ENCODE data around the gene MKLN1. TPM values are rescaled to one million over a fixed set of nuclear protein-coding genes. Genes with fewer than 3 reads are reported as not detected.

MKLN1 gene
- total and polyA plus RNA-seq, 4 donors: 7.1 to 48.4 (median 25.5) TPM

DNA sequence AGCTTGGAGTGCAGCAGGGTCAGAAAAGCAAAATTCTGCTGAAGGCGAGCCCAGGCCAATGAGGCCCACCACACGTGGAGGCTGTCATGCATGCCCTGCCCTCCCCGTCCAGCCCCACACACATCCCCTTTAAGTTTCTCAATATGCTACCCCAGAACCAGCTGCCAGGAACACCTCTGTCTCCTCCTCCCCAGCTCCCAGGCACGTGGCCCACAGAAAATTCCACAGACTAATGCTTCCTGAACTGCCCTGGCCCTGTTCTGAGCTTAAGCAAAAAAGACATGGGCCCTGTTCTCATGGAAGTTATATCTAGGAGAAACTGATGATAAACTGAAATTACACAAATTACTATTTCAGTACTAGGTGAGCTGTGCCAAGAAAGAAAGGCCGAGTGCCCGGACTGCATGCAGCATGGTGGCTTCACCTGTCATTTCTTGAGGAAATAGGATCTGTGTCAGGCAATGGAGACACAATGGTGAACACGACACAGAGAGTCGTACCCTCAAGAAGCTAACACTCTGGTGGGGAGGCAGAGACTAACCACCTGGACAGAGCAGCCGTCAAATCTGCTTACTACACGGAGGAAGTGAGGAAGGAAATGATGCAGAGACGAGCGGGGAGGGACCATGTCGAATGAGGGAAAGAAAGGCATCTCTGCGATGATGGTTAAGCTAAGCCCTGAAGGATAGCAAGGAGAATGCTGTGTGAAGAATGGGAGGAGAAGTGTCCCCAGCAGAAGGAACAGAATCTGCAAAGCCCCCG lies 184.3 kb downstream of the MKLN1 start:
- Histone ChIP-seq H3K9me3 (ENCODE audit: control insufficient read depth in 4 of 4, low read length in 3 of 4) (no peaks in the 10 kb centered on the region), H3K27ac (ENCODE audit: low read depth in 1 of 2, low read length in 2 of 2) (no peak overlapping the region), H3K27me3 (ENCODE audit: control insufficient read depth in 4 of 4, insufficient read depth in 4 of 4, low read length in 3 of 4) (no peaks in the 10 kb centered on the region), H3K9ac (ENCODE audit: low read depth in 1 of 2, low read length in 2 of 2) (no peak overlapping the region), H3K4me3 (ENCODE audit: low read depth in 1 of 3, low read length in 3 of 3) (no peak overlapping the region), H3K36me3 (ENCODE audit: control insufficient read depth in 4 of 4, insufficient read depth in 3 of 4, low read depth in 1 of 4, low read length in 3 of 4) (no peaks in the 10 kb centered on the region), H3K4me1 (ENCODE audit: control insufficient read depth in 4 of 4, insufficient read depth in 4 of 4, low read length in 3 of 4) (peaks cover 0 to 9% (median 6%) of the 10 kb centered on the region in 4 donors)
- whole genome bisulfite sequencing: 77% methylated on average over 15 of the region's 15 CpGs
- DNase-seq (ENCODE audit: low spot score): no peak
- TF ChIP-seq, protein P1, sequence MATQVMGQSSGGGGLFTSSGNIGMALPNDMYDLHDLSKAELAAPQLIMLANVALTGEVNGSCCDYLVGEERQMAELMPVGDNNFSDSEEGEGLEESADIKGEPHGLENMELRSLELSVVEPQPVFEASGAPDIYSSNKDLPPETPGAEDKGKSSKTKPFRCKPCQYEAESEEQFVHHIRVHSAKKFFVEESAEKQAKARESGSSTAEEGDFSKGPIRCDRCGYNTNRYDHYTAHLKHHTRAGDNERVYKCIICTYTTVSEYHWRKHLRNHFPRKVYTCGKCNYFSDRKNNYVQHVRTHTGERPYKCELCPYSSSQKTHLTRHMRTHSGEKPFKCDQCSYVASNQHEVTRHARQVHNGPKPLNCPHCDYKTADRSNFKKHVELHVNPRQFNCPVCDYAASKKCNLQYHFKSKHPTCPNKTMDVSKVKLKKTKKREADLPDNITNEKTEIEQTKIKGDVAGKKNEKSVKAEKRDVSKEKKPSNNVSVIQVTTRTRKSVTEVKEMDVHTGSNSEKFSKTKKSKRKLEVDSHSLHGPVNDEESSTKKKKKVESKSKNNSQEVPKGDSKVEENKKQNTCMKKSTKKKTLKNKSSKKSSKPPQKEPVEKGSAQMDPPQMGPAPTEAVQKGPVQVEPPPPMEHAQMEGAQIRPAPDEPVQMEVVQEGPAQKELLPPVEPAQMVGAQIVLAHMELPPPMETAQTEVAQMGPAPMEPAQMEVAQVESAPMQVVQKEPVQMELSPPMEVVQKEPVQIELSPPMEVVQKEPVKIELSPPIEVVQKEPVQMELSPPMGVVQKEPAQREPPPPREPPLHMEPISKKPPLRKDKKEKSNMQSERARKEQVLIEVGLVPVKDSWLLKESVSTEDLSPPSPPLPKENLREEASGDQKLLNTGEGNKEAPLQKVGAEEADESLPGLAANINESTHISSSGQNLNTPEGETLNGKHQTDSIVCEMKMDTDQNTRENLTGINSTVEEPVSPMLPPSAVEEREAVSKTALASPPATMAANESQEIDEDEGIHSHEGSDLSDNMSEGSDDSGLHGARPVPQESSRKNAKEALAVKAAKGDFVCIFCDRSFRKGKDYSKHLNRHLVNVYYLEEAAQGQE (IDR thresholded peaks at IDR 0.05): no peak
- TF ChIP-seq SP1 (IDR thresholded peaks at IDR 0.05) (no peak), NR2F2 (IDR thresholded peaks at IDR 0.05) (no peak), FOXA1 (IDR thresholded peaks at IDR 0.05) (no peak), JUND (IDR thresholded peaks at IDR 0.05) (no peak), RAD21 (IDR thresholded peaks at IDR 0.05) (no peak), HNF4A (conservative IDR thresholded peaks at IDR 0.05) (no peak), RXRA (IDR thresholded peaks at IDR 0.05) (no peak), FOXA2 (IDR thresholded peaks at IDR 0.05) (no peak), HNF4G (IDR thresholded peaks at IDR 0.05) (no peak), YY1 (IDR thresholded peaks at IDR 0.05) (no peak), GABPA (IDR thresholded peaks at IDR 0.05 in 1 of 2, conservative IDR thresholded peaks at IDR 0.05 in 1 of 2) (no peak), EGR1 (IDR thresholded peaks at IDR 0.05; ENCODE audit: low read depth in 2 of 2) (no peak), TAF1 (conservative IDR thresholded peaks at IDR 0.05) (no peak)
- TF ChIP-seq, protein P2, sequence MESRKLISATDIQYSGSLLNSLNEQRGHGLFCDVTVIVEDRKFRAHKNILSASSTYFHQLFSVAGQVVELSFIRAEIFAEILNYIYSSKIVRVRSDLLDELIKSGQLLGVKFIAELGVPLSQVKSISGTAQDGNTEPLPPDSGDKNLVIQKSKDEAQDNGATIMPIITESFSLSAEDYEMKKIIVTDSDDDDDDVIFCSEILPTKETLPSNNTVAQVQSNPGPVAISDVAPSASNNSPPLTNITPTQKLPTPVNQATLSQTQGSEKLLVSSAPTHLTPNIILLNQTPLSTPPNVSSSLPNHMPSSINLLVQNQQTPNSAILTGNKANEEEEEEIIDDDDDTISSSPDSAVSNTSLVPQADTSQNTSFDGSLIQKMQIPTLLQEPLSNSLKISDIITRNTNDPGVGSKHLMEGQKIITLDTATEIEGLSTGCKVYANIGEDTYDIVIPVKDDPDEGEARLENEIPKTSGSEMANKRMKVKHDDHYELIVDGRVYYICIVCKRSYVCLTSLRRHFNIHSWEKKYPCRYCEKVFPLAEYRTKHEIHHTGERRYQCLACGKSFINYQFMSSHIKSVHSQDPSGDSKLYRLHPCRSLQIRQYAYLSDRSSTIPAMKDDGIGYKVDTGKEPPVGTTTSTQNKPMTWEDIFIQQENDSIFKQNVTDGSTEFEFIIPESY (IDR thresholded peaks at IDR 0.05): no peak
- TF ChIP-seq, protein P3, sequence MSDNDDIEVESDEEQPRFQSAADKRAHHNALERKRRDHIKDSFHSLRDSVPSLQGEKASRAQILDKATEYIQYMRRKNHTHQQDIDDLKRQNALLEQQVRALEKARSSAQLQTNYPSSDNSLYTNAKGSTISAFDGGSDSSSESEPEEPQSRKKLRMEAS (IDR thresholded peaks at IDR 0.05): no peak
- TF ChIP-seq, protein P4, sequence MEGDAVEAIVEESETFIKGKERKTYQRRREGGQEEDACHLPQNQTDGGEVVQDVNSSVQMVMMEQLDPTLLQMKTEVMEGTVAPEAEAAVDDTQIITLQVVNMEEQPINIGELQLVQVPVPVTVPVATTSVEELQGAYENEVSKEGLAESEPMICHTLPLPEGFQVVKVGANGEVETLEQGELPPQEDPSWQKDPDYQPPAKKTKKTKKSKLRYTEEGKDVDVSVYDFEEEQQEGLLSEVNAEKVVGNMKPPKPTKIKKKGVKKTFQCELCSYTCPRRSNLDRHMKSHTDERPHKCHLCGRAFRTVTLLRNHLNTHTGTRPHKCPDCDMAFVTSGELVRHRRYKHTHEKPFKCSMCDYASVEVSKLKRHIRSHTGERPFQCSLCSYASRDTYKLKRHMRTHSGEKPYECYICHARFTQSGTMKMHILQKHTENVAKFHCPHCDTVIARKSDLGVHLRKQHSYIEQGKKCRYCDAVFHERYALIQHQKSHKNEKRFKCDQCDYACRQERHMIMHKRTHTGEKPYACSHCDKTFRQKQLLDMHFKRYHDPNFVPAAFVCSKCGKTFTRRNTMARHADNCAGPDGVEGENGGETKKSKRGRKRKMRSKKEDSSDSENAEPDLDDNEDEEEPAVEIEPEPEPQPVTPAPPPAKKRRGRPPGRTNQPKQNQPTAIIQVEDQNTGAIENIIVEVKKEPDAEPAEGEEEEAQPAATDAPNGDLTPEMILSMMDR (IDR thresholded peaks at IDR 0.05; ENCODE audit: low read depth, low read length, missing input control): no peak
